Keratinocyte (primary cell): Measurements from ENCODE around the gene KNG1. TPM values are rescaled to one million over a fixed set of nuclear protein-coding genes. Genes with fewer than 3 reads are reported as not detected.

Source experiments
- DNase-seq: peaks from one replicate; pipeline ENCODE4 v3.0.0-alpha.2; 2011; ENCODE audit warnings: low read depth, missing footprints, low spot score
- FAIRE-seq: peaks from 2 replicates; lab custom pipeline; 2011; peaks lifted over from hg19 to GRCh38; lab: Jason Lieb, UNC
- H2AFZ ChIP-seq: 2 replicates; pipeline ENCODE4 v1.6.0; 2012; ENCODE audit warnings: low read length, control low read depth, inconsistent platforms; ENCODE audit not compliant: control insufficient read depth
- H3K27ac ChIP-seq: 2 replicates; pipeline ENCODE4 v1.5.1; 2011; ENCODE audit warnings: low read length; ENCODE audit not compliant: control insufficient read depth, insufficient read depth
- H3K27me3 ChIP-seq: 3 replicates; pipeline ENCODE4 v1.6.0; 2011; ENCODE audit warnings: low read length; ENCODE audit not compliant: control insufficient read depth, insufficient read depth; ENCODE audit errors: extremely low read depth
- H3K36me3 ChIP-seq, 2 experiments: 2 replicates in 1 of 2; 3 replicates in 1 of 2; pipeline ENCODE4 v1.5.1; 2011; ENCODE audit warnings: low read length in 2 of 2, mild to moderate bottlenecking in 1 of 2; ENCODE audit not compliant: control insufficient read depth in 2 of 2, insufficient read depth in 2 of 2; ENCODE audit errors: extremely low read depth in 1 of 2
- H3K4me1 ChIP-seq: 3 replicates; pipeline ENCODE4 v1.5.1; 2011; ENCODE audit warnings: low read length; ENCODE audit not compliant: control insufficient read depth, insufficient read depth; ENCODE audit errors: extremely low read depth
- H3K4me2 ChIP-seq: 3 replicates; pipeline ENCODE4 v1.6.0; 2011; ENCODE audit warnings: low read depth, low read length; ENCODE audit not compliant: control insufficient read depth, insufficient read depth; ENCODE audit errors: extremely low read depth
- H3K4me3 ChIP-seq, 3 experiments: fragments of 200-600 bp in 1 of 3; sonication (generic) in 1 of 3; 2 replicates in 2 of 3; 3 replicates in 1 of 3; pipeline ENCODE4 v1.5.1; 2011 to 2016; ENCODE audit warnings: low read length in 3 of 3, mild to moderate bottlenecking in 3 of 3, control low read depth in 2 of 3, inconsistent platforms in 1 of 3, low read depth in 1 of 3, mixed read lengths in 1 of 3, mixed run types in 1 of 3, moderate library complexity in 1 of 3; ENCODE audit not compliant: control insufficient read depth in 2 of 3, insufficient read depth in 2 of 3; ENCODE audit errors: extremely low read depth in 1 of 3
- H3K79me2 ChIP-seq: 2 replicates; pipeline ENCODE4 v1.6.0; 2012; ENCODE audit warnings: low read length; ENCODE audit not compliant: control insufficient read depth, insufficient read depth
- H3K9ac ChIP-seq: 3 replicates; pipeline ENCODE4 v1.6.0; 2011; ENCODE audit warnings: low read length; ENCODE audit not compliant: control insufficient read depth, insufficient read depth; ENCODE audit errors: extremely low read depth
- H3K9me1 ChIP-seq: 3 replicates; pipeline ENCODE4 v1.6.0; 2011; ENCODE audit warnings: low read length; ENCODE audit not compliant: control insufficient read depth, insufficient read depth; ENCODE audit errors: extremely low read depth
- H3K9me3 ChIP-seq: 2 replicates; pipeline ENCODE4 v1.5.1; 2012; ENCODE audit warnings: low read depth, low read length; ENCODE audit not compliant: control insufficient read depth
- H4K20me1 ChIP-seq: 3 replicates; pipeline ENCODE4 v1.6.0; 2011; ENCODE audit warnings: low read length; ENCODE audit not compliant: control insufficient read depth, insufficient read depth; ENCODE audit errors: extremely low read depth
- CTCF ChIP-seq, 3 experiments: IDR thresholded peaks in 1 of 3; conservative IDR thresholded peaks in 1 of 3; optimal IDR thresholded peaks in 1 of 3; 2 replicates in 2 of 3; 3 replicates in 1 of 3; pipeline versions ENCODE3 to v1.5.1; 2011; ENCODE audit warnings: low read length in 3 of 3, mild to moderate bottlenecking in 3 of 3, moderate library complexity in 2 of 3, control low read depth in 1 of 3, inconsistent platforms in 1 of 3; ENCODE audit not compliant: insufficient read depth in 2 of 3; ENCODE audit errors: extremely low read depth in 1 of 3
- EZH2 ChIP-seq: IDR thresholded peaks from one replicate; pipeline ENCODE4 v1.6.1; 2012; ENCODE audit warnings: inconsistent platforms, mild to moderate bottlenecking, low read length, moderate library complexity
- dilution Hi-C: fragments of 300-500 bp; cut with MboI; formaldehyde crosslinking; loops from one replicate; pipeline ENCODE4 v1.7.0; 2020; ENCODE audit warnings: low sequenced_read_pairs; ENCODE audit not compliant: extremely low pct_ligation_motif_present
- polyA plus RNA-seq, 5 experiments: library from polyadenylated mRNA; depleted of rRNA in 3 of 5; stranded (reverse) in 3 of 5; stranded (forward) in 1 of 5; unstranded in 1 of 5; fragments of >200 nt; gene quantifications; 1 replicate in 1 of 5; 2 replicates in 3 of 5; 3 replicates in 1 of 5; pipeline versions ENCODE4 v1.2.1 to v1.2.3, GENCODE V29; 2011 to 2012; ENCODE audit warnings: missing spikeins in 2 of 5, low read depth in 1 of 5, low replicate concordance in 1 of 5
- small RNA-seq, 3 experiments: library from RNA; depleted of rRNA; stranded (forward); fragments of <200 nt; gene quantifications; one replicate each; pipeline ENCODE3, GENCODE V24; 2012; ENCODE audit warnings: low read depth in 3 of 3, low replicate concordance in 1 of 3; ENCODE audit not compliant: insufficient read length in 3 of 3

The KNG1 gene
- polyA plus RNA-seq, 1 donor (not counting 4 experiments of a cell fraction or from before 2014, with no cell fraction given) = not detected

GRCh38 chr3:186789554-186790260 is 72.5 kb downstream of the KNG1 start:
- TF ChIP-seq EZH2 (no peak), CTCF (optimal IDR thresholded peaks at IDR 0.05 in 1 of 3, IDR thresholded peaks at IDR 0.05 in 1 of 3, conservative IDR thresholded peaks at IDR 0.05 in 1 of 3; ENCODE audit: extremely low read depth in 1 of 3, insufficient read depth in 2 of 3, low read length in 3 of 3) (no peak)
- FAIRE-seq = peak; percentile 41
- no peaks in the 10 kb centered on the region for H3K9me3 ChIP-seq
- no peak overlapping the region for H3K9ac ChIP-seq
- no peak overlapping the region for H3K27ac ChIP-seq
- peaks cover 28 to 50% of the 10 kb centered on the region in 2 experiments for H3K36me3 ChIP-seq
- no peak overlapping the region for H2AFZ ChIP-seq
- H3K9me1 ChIP-seq = no peaks in the 10 kb centered on the region
- H3K4me1 ChIP-seq = peaks cover 16% of the 10 kb centered on the region
- dilution Hi-C loops = no loop called here
- H3K27me3 ChIP-seq = no peaks in the 10 kb centered on the region
- H3K4me3 ChIP-seq = no peak overlapping the region
- H4K20me1 ChIP-seq = peaks cover 42% of the 10 kb centered on the region
- H3K79me2 ChIP-seq = peaks cover 30% of the 10 kb centered on the region
- DNase-seq = no peak
- H3K4me2 ChIP-seq = no peak overlapping the region

- peak; percentile 13 for FAIRE-seq
- Histone ChIP-seq H3K4me3 (no peak overlapping the region), H3K27ac (no peak overlapping the region)
Observed at GRCh38 chr3:186790261-186790981, 73.3 kb downstream of the KNG1 start.

More at GRCh38 chr3:186790261-186790981, 73.3 kb downstream of the KNG1 start:
- Histone ChIP-seq H3K9me3 (no peaks in the 10 kb centered on the region), H3K9ac (no peak overlapping the region), H3K4me2 (no peak overlapping the region), H3K79me2 (peaks cover 23% of the 10 kb centered on the region), H3K27me3 (no peaks in the 10 kb centered on the region), H3K9me1 (no peaks in the 10 kb centered on the region), H3K36me3 (peaks cover 26 to 46% of the 10 kb centered on the region in 2 experiments), H4K20me1 (peaks cover 35% of the 10 kb centered on the region), H3K4me1 (peaks cover 16% of the 10 kb centered on the region), H2AFZ (no peak overlapping the region)
- DNase-seq = no peak
- dilution Hi-C loops = no loop called here
- no peak for TF ChIP-seq EZH2
- TF ChIP-seq CTCF (optimal IDR thresholded peaks at IDR 0.05 in 1 of 3, IDR thresholded peaks at IDR 0.05 in 1 of 3, conservative IDR thresholded peaks at IDR 0.05 in 1 of 3; ENCODE audit: extremely low read depth in 1 of 3, insufficient read depth in 2 of 3, low read length in 3 of 3) = no peak

Small RNA genes within 50 kb of the gene (small RNA-seq; reads per million reads assigned to genes)
- 0 reads per million in 3 experiments for gene RF00092
- gene RNU6-1105P = 0 reads per million in 3 experiments
- gene SNORA4 = 0 reads per million in 3 experiments
- gene SNORA63 = 0 reads per million in 3 experiments
- 0 reads per million in 3 experiments for gene SNORA81
- gene SNORD2 = 0 reads per million in 3 experiments

Other genes starting within 250 kb of the KNG1 start
- gene CRYGS, start 173.0 kb upstream of the KNG1 start, polyA plus RNA-seq = 1.1 to 5.2 TPM (median 3.4 TPM) in 3 replicates
- gene TBCCD1, start 150.0 kb upstream of the KNG1 start, polyA plus RNA-seq = 14.2 to 15.8 TPM (median 15.0 TPM) in 3 replicates
- gene DNAJB11, start 146.6 kb upstream of the KNG1 start, polyA plus RNA-seq = 29.2 to 61.8 TPM (median 51.9 TPM) in 3 replicates
- gene AHSG, start 104.3 kb upstream of the KNG1 start, polyA plus RNA-seq = 0.42 to 0.73 TPM (median 0.59 TPM) in 3 replicates
- gene FETUB, start 77.0 kb upstream of the KNG1 start, polyA plus RNA-seq = 0.05 to 0.35 TPM (median 0.25 TPM) in 3 replicates
- gene HRG, start 51.3 kb upstream of the KNG1 start, polyA plus RNA-seq = 0.03 TPM in 2 of 3 replicates, not detected in the other
- gene EIF4A2, start 66.2 kb downstream of the KNG1 start, polyA plus RNA-seq = 208 to 568 TPM (median 416 TPM) in 3 replicates
- gene RFC4, start 89.1 kb downstream of the KNG1 start, polyA plus RNA-seq = 8.1 to 22.8 TPM (median 19.7 TPM) in 3 replicates
- gene ADIPOQ, start 125.4 kb downstream of the KNG1 start, polyA plus RNA-seq = not detected in 3 replicates
- gene ST6GAL1, start 213.2 kb downstream of the KNG1 start, polyA plus RNA-seq = 7.5 to 8.6 TPM (median 7.5 TPM) in 3 replicates